Astrocyte of the cerebellum (primary cell): ENCODE results near the gene PADI3.

ENCODE experiments used
- DNase-seq: peaks from one replicate; pipeline ENCODE4 v3.0.0-alpha.2; 2011; ENCODE audit warnings: low read depth
- H3K4me3 ChIP-seq: 2 replicates; pipeline ENCODE4 v1.5.1; 2011; ENCODE audit warnings: mild to moderate bottlenecking, low read depth, low read length, moderate library complexity
- CTCF ChIP-seq: IDR thresholded peaks from 2 replicates; pipeline ENCODE4 v1.5.1; 2012; ENCODE audit warnings: low read length, low read depth, moderate library complexity, mild to moderate bottlenecking; ENCODE audit errors: missing control alignments
- in situ Hi-C: cut with HindIII; loops from 2 replicates; pipeline ENCODE4 v1.10.0; 2017; ENCODE audit warnings: low sequenced_read_pairs

PADI3 gene

DNA sequence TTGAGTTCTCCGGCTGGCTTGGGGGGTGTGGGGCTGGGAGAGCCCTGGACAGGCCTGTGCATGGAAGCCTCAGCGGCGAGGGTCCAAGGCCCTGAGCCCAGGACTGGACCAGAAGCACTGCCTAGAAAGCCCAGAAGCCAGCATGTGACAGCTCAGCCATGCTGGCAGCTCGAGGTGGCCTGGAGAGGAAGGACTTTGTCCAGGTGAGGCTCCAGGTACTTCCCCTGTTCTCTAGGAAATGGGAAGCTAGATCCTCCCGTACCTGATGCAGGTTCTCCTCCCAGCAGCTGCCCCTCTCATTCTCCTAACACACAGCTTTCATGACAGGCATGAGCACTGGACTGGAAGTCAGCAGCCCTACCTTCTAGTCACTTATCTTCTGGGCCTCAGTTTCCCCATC lies 6.4 kb downstream of the PADI3 start:
- DNase-seq, result no peak
- in situ Hi-C loops, result no loop called here
- no peak overlapping the region for H3K4me3 ChIP-seq
- TF ChIP-seq CTCF, result no peak

DNA sequence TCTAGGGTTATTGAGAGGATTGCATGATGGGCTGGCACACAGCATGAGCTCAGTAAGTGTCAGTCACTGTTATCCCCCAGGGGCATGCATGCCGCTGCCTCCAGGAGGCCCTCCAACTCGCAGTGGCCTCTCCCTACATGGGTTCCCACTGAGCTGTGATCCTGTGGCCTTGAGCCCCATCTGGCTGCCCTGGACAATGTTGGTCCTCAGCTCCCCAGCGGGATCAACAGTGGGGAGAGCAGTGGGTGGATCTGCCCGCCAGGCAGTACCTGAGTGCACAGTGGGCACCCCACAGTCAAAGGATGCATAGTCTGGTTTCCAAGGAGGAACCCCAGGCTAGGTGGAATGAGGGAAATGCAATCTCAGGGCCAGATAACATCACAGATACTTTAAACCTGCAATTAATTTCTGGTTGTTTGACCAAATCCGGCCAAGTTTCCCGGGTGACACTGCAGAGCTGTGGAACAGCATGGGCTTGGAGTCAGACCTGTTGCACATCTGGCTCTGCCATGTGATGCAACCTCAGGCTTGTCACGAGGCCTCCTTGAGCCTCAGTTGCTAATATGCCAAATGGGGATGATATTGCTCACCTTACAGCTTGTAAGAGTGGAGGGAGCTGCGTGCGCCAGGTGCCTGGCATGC lies 9.3 kb downstream of the PADI3 start:
- in situ Hi-C loops, result no loop called here
- no peak for DNase-seq
- H3K4me3 ChIP-seq, result no peak overlapping the region
- TF ChIP-seq CTCF, result no peak

DNA sequence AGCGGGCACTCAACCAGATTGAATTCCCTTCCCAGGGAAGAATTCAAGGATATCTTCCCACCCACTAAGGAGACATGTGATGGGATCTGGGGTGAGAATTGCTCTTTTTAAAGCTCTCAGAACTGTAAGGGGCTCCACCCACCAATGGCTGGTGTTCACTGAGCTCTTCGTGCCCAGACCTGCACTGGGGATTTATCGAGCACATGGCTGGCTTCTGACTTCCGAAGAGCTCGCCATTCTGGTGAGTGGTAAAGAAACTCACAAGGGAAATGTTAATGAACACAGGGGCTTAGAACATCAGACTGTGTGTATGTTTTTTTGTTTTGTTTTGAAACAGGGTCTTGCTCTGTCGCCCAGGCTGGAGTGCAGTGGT lies 9.8 kb downstream of the PADI3 start:
- in situ Hi-C loops, result no loop called here
- DNase-seq, result no peak
- no peak overlapping the region for H3K4me3 ChIP-seq
- no peak for TF ChIP-seq CTCF

DNA sequence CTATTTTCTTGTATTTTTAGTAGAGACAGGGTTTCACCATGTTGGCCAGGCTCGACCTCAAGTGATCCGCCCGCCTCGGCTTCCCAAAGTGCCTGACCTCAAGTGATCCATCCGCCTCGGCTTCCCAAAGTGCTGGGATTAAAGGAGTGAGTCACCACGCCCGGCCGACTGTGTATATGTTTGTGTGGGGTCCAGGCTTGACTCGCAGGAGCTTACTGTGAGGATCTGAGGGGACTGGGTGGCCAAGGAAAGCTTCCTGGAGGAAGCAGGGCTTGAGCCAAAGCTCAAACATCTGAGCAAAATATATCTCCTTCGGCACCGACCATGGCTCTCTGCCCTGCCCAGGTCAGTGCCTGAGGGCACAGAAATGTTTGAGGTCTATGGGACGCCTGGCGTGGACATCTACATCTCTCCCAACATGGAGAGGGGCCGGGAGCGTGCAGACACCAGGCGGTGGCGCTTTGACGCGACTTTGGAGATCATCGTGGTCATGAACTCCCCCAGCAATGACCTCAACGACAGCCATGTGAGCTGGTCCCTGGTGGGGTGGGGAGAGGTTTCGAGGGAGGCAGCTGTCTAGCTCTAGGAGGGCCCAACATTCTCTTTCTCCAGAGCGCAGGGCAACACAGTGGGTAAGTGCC lies 10.5 kb downstream of the PADI3 start:
- H3K4me3 ChIP-seq, result no peak overlapping the region
- no peak for DNase-seq
- no peak for TF ChIP-seq CTCF
- in situ Hi-C loops, result no loop called here

GRCh38 chr1:17260264-17260663 lies 11.4 kb downstream of the PADI3 start:
- no peak for DNase-seq
- H3K4me3 ChIP-seq, result no peak overlapping the region
- in situ Hi-C loops, result no loop called here
- no peak for TF ChIP-seq CTCF

DNA sequence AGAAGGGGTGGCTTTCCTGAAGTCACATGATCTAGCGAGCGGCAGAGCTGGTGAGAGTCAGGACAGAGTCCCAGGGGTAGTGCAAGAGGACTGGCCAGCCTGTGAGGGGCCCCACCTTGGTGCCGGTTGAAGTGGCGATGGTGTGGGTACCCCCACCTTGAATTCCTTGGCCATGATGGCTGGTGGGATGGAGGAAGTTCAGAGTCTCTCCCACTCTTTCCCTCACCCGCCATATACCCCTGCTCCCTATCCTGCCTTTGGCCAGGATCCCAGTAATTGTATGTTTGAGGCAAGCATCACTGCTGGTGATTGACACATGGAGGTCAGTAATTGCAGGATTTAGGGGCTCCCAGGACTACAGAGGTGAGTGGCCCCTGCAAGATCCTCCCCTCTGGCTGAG lies 11.8 kb downstream of the PADI3 start:
- TF ChIP-seq CTCF, result no peak
- no peak overlapping the region for H3K4me3 ChIP-seq
- DNase-seq, result no peak
- in situ Hi-C loops, result no loop called here
